MCF 10A (cell line): ENCODE results near the gene TNFRSF19. TPM values are rescaled to one million over a fixed set of nuclear protein-coding genes. Genes with fewer than 3 reads are reported as not detected.

Experiments used
- BruUV-seq: library from RNA; stranded (reverse); fragments of 400-500 nt; replicated peaks from 2 replicates; lab custom pipeline; 2021; lab: Mats Ljungman, UMichigan
- CTCF ChIA-PET: fragments of 300-600 bp; sonication (Branson Sonifier 250); formaldehyde crosslinking; extraction: SDS; loops from one replicate; lab custom pipeline; 2021; ENCODE audit warnings: antibody characterized with exemption, inconsistent platforms; lab: Yijun Ruan, JAX
- POLR2A ChIA-PET: fragments of 300-600, 350-650 bp; sonication (Branson Sonifier 250); formaldehyde crosslinking; extraction: SDS; loops from one replicate; lab custom pipeline; 2020; ENCODE audit warnings: antibody characterized with exemption, inconsistent platforms; lab: Yijun Ruan, JAX
- DNase-seq: peaks from one replicate; pipeline ENCODE4 v3.0.0-alpha.2; 2018; ENCODE audit not compliant: unreplicated experiment
- H3K27ac Mint-ChIP-seq: one replicate; pipeline ENCODE4 v1.8.0; 2022; ENCODE audit warnings: mild to moderate bottlenecking, low read depth, mixed read lengths; ENCODE audit not compliant: unreplicated experiment
- H3K27me3 Mint-ChIP-seq: one replicate; pipeline ENCODE4 v1.8.0; 2022; ENCODE audit warnings: mixed read lengths; ENCODE audit not compliant: insufficient read depth, unreplicated experiment
- H3K36me3 Mint-ChIP-seq: one replicate; pipeline ENCODE4 v1.8.0; 2022; ENCODE audit warnings: mild to moderate bottlenecking, moderate library complexity, mixed read lengths; ENCODE audit not compliant: insufficient read depth, unreplicated experiment
- H3K4me1 Mint-ChIP-seq: one replicate; pipeline ENCODE4 v1.8.0; 2022; ENCODE audit warnings: mixed read lengths; ENCODE audit not compliant: insufficient read depth, unreplicated experiment
- H3K4me3 Mint-ChIP-seq: one replicate; pipeline ENCODE4 v1.8.0; 2022; ENCODE audit warnings: mild to moderate bottlenecking, moderate library complexity, mixed read lengths; ENCODE audit not compliant: unreplicated experiment
- H3K9me3 Mint-ChIP-seq: one replicate; pipeline ENCODE4 v1.8.0; 2022; ENCODE audit warnings: mixed read lengths; ENCODE audit not compliant: unreplicated experiment
- CTCF ChIP-seq: fragments of 200-600 bp; IDR thresholded peaks from one replicate; pipeline ENCODE4 v1.8.0; 2022; ENCODE audit warnings: antibody characterized with exemption, mild to moderate bottlenecking; ENCODE audit not compliant: unreplicated experiment
- intact Hi-C: fragments of 100-400 bp; cut with micrococcal nuclease; formaldehyde crosslinking; loops from 2 replicates; pipeline ENCODE4 v1.14.1; 2022
- total RNA-seq: library from RNA; stranded (reverse); gene quantifications from 2 replicates; pipeline ENCODE4 v1.2.3, GENCODE V29; 2022

Gene TNFRSF19
- total RNA-seq, 1 experiment from 2014 or later = not detected

- intact Hi-C loops = loop anchor here (5.0 kb wide), 2 partner anchors 108 to 312 kb away; partner anchors contain the start of gene MIPEP
- no peak for TF ChIP-seq CTCF
- CTCF ChIA-PET = interaction anchor here (0.5 to 1.1 kb wide), 2 partner anchors 10 to 106 kb away, joined by 3 to 6 read pairs; no protein-coding TSS in a partner anchor
- no peak for DNase-seq
- peaks cover 55% of the 10 kb centered on the region for H3K27me3 Mint-ChIP-seq
- no peaks in the 10 kb centered on the region for H3K36me3 Mint-ChIP-seq
- no peak overlapping the region for H3K27ac Mint-ChIP-seq
- BruUV-seq = no TSS peak
- no peak overlapping the region for H3K4me3 Mint-ChIP-seq
- POLR2A ChIA-PET = interaction anchor here (0.6 to 0.7 kb wide), 3 partner anchors 63 to 1427 kb away, joined by 3 read pairs; no protein-coding TSS in a partner anchor
- H3K9me3 Mint-ChIP-seq = no peaks in the 10 kb centered on the region
- peaks cover 6% of the 10 kb centered on the region for H3K4me1 Mint-ChIP-seq
Measured at GRCh38 chr13:23575632-23576031, 5.4 kb downstream of the TNFRSF19 start.

GRCh38 chr13:23578411-23579071, 8.3 kb downstream of the TNFRSF19 start:
- H3K27me3 Mint-ChIP-seq = peaks cover 42% of the 10 kb centered on the region
- intact Hi-C loops = loop anchor here (1.0 to 5.0 kb wide), 3 partner anchors 111 to 309 kb away; partner anchors contain the start of gene MIPEP
- H3K27ac Mint-ChIP-seq = no peak overlapping the region

GRCh38 chr13:23579072-23579895, 9.1 kb downstream of the TNFRSF19 start:
- Mint-ChIP-seq H3K9me3 (no peaks in the 10 kb centered on the region), H3K4me3 (peak overlapping the region; percentile 69), H3K27me3 (peaks cover 47% of the 10 kb centered on the region), H3K36me3 (no peaks in the 10 kb centered on the region), H3K4me1 (peaks cover 6% of the 10 kb centered on the region), H3K27ac (no peak overlapping the region)
- TF ChIP-seq CTCF = no peak
- ChIA-PET CTCF (interaction anchor here (0.6 to 1.5 kb wide), 6 partner anchors 8 to 321 kb away, joined by 3 to 6 read pairs (median 4); no protein-coding TSS in a partner anchor), POLR2A (no interaction called here)
- no TSS peak for BruUV-seq
- intact Hi-C loops = loop anchor here (5.0 kb wide), 2 partner anchors 112 to 308 kb away; partner anchors contain the start of gene MIPEP
- DNase-seq = peak; percentile 79

More at GRCh38 chr13:23578411-23579071, 8.3 kb downstream of the TNFRSF19 start:
- H3K4me1 Mint-ChIP-seq = peaks cover 6% of the 10 kb centered on the region
- H3K9me3 Mint-ChIP-seq = no peaks in the 10 kb centered on the region
- DNase-seq = peak; percentile 61
- no TSS peak for BruUV-seq
- no peaks in the 10 kb centered on the region for H3K36me3 Mint-ChIP-seq
- H3K4me3 Mint-ChIP-seq = peak overlapping the region; percentile 69
- TF ChIP-seq CTCF = peak; percentile 66
- ChIA-PET POLR2A (no interaction called here), CTCF (interaction anchor here (0.6 to 1.5 kb wide), 7 partner anchors 8 to 321 kb away, joined by 3 to 6 read pairs (median 4); no protein-coding TSS in a partner anchor)
